Suppressor macrophage treated with lipopolysaccharide for 4 hours (primary cell): ENCODE measurements around the gene PLXND1.

Source experiments
- DNase-seq: peaks from one replicate; pipeline ENCODE4 v3.0.0-alpha.2; 2020

The PLXND1 gene

GRCh38 chr3:129599607-129600006, 6.9 kb downstream of the PLXND1 start:
- DNase-seq: peak; percentile 96

DNA sequence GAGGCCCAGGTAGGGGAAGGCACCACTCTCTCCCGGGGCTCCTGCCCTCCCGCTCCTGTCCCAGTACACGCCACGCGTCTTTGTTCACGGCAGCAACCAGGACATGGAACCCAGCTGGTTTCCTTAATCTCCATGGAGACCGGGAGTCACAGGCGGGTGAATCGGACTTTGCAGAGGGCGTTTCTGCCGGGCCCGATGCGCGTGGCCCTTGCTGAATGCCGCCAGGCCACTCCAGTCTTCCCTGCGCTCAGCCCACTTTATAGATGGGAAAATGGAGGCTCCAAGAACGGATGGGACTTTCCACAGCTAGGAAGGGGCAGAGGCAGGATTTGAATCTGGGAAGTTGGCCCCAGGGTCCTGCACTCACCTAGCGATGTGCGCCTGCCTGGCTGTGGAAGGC, 7.4 kb downstream of the PLXND1 start:
- DNase-seq: no peak

- DNase-seq: no peak
Measured at GRCh38 chr3:129598484-129598883, 8.0 kb downstream of the PLXND1 start.

DNA sequence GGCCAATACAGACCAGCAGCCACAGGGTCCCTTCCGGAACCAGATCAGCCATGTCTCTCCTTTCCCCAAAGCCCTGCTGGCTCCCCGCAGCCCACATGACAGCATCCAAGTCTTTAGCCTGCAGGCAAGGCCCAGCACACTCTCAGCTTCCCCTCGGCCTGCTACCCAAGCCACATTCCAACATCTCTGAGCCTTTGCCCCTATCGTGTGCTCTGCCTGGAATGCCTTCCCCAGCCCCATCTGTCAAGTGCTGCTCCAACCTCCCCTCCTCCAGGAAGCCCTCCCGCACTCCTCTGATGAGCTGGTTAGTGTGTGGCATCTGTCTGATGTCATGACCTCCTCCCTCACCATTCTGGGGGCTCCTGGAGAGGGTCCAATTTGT, 8.5 kb downstream of the PLXND1 start:
- no peak for DNase-seq

GRCh38 chr3:129597087-129597999, 9.1 kb downstream of the PLXND1 start:
- DNase-seq: no peak

GRCh38 chr3:129596194-129597086, 10.0 kb downstream of the PLXND1 start:
- peak; percentile 75 for DNase-seq

DNA sequence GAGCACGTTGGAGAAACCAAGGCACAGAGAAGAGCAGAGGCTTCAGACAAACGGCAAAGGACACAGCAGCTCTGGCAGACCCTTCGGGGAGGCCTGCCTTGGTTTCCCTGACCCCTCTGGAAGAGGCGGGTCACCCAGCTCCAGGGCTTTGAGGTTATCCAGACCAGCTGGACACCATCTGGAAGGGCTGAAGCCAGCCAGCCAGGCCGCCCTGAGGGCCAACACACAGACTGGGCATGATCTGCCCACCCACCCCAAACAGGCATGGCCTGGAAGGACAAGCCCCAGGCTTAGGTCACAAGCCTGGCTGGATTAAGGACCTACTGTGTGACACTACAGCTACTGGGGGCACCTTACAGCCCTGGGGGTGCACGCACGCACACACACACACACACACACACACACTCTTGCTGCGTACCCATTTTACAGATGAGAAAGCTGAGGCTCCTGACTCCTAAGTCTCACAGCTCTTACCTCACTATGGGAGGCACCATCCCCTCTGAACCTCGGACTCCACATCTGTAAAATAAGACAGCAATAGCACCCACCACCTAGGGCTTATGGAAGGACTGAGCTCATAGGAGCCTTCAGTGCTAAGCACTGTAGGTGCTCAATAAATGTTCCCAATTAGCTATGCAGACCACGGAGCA, 10.8 kb downstream of the PLXND1 start:
- no peak for DNase-seq

- no peak for DNase-seq
Measured at GRCh38 chr3:129594907-129595390, 11.5 kb downstream of the PLXND1 start.

GRCh38 chr3:129594409-129594808, 12.1 kb downstream of the PLXND1 start:
- no peak for DNase-seq

DNA sequence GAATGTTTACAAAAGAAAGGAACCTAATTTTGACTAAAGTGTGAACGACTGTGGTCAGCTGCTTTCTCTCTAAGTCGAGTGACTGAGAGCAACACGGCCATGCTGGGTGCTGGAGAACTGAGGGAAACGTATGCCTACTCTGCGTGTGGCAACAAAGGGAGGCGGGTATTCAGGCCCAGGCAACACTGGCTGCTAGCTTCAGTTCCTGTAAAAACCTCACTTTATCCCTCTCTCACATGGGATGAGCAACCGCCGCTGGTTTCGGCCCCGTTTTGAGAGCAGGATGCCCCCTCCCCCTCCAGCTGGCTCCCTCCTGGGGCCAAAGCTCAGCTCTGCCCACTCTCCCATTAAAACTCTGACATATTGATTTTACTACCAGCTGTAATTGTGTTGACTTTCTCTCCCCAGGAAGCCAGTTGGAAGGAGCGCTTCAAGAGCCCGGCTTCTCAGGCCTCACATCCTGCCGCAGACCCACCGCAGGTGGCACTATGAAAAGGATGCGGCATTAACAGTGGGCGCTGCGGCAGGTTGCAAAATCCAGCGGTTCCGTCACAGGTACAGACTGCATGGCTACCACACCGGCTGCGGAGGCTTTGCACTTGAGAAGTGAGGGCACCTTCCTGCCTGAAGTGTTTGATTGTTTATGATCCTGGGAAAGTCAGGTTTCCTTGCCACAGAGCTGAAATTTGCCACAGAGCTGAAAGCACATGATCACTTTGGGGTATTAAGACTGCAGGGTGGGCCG, 12.7 kb downstream of the PLXND1 start:
- peak; percentile 92 for DNase-seq

- no peak for DNase-seq
Measured at GRCh38 chr3:129593230-129593594, 13.3 kb downstream of the PLXND1 start.

GRCh38 chr3:129592381-129593131, 13.9 kb downstream of the PLXND1 start:
- DNase-seq: peak; percentile 85

GRCh38 chr3:129591932-129592331, 14.5 kb downstream of the PLXND1 start:
- no peak for DNase-seq

DNA sequence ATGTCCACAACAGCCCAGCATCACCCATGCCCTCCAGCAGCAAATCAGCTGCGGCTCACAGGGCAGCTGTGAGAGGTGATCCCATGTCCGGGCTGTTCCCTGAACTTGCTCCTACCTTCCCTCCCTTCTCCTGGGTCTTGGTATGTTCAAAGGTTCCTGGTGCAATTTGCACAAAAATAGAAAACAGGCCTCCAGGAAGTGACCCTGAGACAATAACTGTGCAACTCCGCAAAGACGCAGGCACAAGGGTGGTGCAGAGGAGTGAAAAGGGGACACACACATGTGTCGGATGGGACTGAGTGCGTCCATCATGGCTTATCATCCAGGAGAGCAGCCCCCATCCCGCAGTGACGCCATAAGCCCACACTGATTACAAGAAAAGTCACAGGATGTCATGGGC, 16.3 kb downstream of the PLXND1 start:
- no peak for DNase-seq

- DNase-seq: no peak
Measured at GRCh38 chr3:129587566-129588210, 18.8 kb downstream of the PLXND1 start.

DNA sequence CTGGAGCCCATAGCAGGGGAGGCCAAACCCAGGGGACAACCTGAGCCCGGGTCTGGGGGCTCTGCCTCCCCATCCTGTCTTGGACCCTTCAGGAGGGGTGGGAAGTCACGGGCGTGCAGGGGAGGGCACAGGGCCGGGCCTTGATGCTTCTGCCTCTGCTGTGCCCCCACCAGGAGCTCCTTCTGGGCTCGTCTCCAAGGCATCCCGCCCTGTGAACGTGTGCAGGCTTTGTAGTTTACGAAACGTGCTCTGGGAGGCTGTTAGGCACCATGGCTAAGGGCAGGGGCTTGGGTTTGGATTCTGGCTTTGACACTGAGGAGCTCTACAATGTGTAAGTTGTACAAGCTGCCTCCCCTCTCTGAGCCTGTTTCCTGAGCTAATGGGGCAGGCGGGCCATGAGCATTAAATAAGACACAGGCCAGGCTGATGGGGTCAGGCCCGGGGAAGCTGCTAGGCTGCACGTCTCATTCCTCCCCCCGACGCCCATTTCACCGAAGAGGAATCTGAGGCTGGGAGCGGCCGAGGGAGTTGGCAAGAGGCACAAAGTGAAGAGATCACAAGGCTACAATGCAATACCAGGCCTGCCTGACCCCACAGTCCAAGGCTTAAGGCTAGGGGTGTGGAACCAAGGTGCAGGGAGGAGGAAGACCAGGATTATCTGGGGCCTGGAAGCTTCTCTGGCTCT, 19.6 kb downstream of the PLXND1 start:
- no peak for DNase-seq

GRCh38 chr3:129585949-129586657, 20.4 kb downstream of the PLXND1 start:
- DNase-seq: no peak

GRCh38 chr3:129584631-129585030, 21.8 kb downstream of the PLXND1 start:
- DNase-seq: no peak

GRCh38 chr3:129583289-129583688, 23.2 kb downstream of the PLXND1 start:
- no peak for DNase-seq

GRCh38 chr3:129582799-129583198, 23.7 kb downstream of the PLXND1 start:
- DNase-seq: no peak
